Measurements from ENCODE around the gene C5. TPM values are rescaled to one million over a fixed set of nuclear protein-coding genes. Genes with fewer than 3 reads are reported as not detected.

C5 gene
- total RNA-seq, 2 experiments from 2014 or later, result 3.8 to 7.9 TPM

DNA sequence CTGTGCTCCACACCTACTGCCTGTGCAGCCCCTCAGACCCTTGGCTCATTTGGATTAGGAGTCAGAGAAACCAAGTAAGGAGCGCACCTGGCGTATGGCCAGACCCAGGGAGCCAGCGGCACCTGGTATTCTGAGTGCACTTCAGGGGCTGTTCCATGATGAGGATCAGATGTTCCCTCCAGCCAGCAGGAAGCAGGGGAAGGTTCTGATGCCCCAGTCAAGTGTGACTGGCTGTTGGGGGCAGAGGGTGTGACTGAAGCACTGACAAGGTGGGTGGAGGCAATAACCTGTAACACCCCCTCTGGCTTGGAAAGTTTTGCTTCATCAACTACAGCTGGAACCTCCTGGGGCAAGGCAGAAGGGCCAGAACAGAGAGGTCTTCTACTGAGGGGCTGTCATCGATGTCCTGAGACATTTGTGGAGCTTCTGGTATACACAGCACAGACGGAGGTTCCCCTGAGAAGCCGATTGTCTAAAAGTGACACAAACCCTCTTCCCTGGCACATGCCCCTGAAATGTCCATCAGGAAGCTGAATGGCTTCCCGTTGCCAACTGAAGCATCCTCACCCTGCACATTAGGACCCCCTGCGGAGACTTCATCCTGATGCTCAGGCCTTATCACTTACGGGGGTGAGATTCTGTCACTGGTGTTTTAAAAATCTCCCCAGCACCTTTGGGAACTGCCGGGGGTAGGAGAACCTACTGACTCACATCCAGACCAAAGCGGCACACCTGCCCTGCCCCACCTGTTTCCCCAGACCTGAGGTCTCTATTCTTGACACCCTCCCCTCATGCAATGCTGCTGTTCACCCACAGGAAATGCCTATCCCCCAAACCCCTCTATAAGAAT, 144.5 kb downstream of the C5 start:
- TF ChIP-seq EZH2phosphoT487 (IDR thresholded peaks at IDR 0.05; ENCODE audit: borderline replicate concordance, low read depth, low read length), result no peak
- no peak for TF ChIP-seq CTCF (conservative IDR thresholded peaks at IDR 0.05; ENCODE audit: low read length)
- BruUV-seq (replicated peaks), result no TSS peak
- Histone ChIP-seq H3K9me2 (ENCODE audit: insufficient read depth, low read length) (no peaks in the 10 kb centered on the region), H3K4me3 (ENCODE audit: low read depth, low read length, poor library complexity, severe bottlenecking) (peak overlapping the region; percentile 21), H2AFZ (ENCODE audit: low read length) (peak overlapping the region; percentile 28; the same call in 1 of the 2 replicates), H3K4me2 (ENCODE audit: low read length) (peak overlapping the region; percentile 66), H3K9me3 (ENCODE audit: low read length) (no peaks in the 10 kb centered on the region), H3K36me3 (ENCODE audit: insufficient read depth, low read length) (peaks cover 29% of the 10 kb centered on the region), H3K4me1 (ENCODE audit: insufficient read depth, low read length, poor library complexity, severe bottlenecking) (peaks cover 63% of the 10 kb centered on the region), H3K27ac (ENCODE audit: low read depth, low read length, poor library complexity, severe bottlenecking) (peak overlapping the region; percentile 97), H4K20me1 (ENCODE audit: insufficient read depth, low read length) (no peaks in the 10 kb centered on the region), H3K79me2 (ENCODE audit: insufficient read depth, low read depth, low read length) (no peaks in the 10 kb centered on the region)
- intact Hi-C loops (cut with micrococcal nuclease; ENCODE audit: unreplicated experiment), result no loop called here
- ChIA-PET CTCF (ENCODE audit: unreplicated experiment) (interaction anchor here (0.5 to 1.8 kb wide), 2 partner anchors 12 to 15 kb away, joined by 5 to 9 read pairs; no protein-coding TSS in a partner anchor), POLR2A (interaction anchor here (1.0 to 7.0 kb wide), 7 partner anchors 15 to 29 kb away, joined by 4 to 100 read pairs (median 17); partner anchors contain the start of gene TRAF1)
- peak; percentile 83 for DNase-seq (ENCODE audit: low spot score)

DNA sequence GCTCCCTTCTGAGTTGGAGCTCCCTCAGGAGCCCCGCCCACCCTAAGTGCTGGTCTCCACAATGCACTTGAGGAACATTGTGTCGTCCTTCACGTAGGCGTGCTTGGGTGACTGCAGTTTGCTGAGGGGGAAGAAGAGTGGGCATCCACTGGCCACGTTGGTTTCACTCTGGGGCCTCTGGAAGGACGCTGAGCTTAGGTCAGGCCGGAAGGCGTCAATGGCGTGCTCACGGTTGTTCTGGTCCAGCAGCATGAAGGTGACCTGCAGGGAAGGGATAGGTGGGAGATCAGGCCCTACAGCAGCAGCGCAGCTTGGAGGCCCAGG, 145.1 kb downstream of the C5 start:
- no peak for DNase-seq (ENCODE audit: low spot score)
- ChIA-PET CTCF (ENCODE audit: unreplicated experiment) (interaction anchor here (0.5 to 1.6 kb wide), 2 partner anchors 15 to 20 kb away, joined by 7 to 9 read pairs; no protein-coding TSS in a partner anchor), POLR2A (interaction anchor here (1.3 to 7.0 kb wide), 8 partner anchors 9 to 29 kb away, joined by 3 to 100 read pairs (median 14); partner anchors contain the start of genes PHF19 and TRAF1)
- peaks cover 69% of the 10 kb centered on the region for H3K4me1 ChIP-seq (ENCODE audit: insufficient read depth, low read length, poor library complexity, severe bottlenecking)
- peak overlapping the region; percentile 21 for H3K4me3 ChIP-seq (ENCODE audit: low read depth, low read length, poor library complexity, severe bottlenecking)
- H4K20me1 ChIP-seq (ENCODE audit: insufficient read depth, low read length), result no peaks in the 10 kb centered on the region
- no peaks in the 10 kb centered on the region; the same call in 1 of the 2 replicates for H3K79me2 ChIP-seq (ENCODE audit: insufficient read depth, low read depth, low read length)
- H3K4me2 ChIP-seq (ENCODE audit: low read length), result peak overlapping the region; percentile 66
- no peak for TF ChIP-seq EZH2phosphoT487 (IDR thresholded peaks at IDR 0.05; ENCODE audit: borderline replicate concordance, low read depth, low read length)
- no peak for TF ChIP-seq CTCF (conservative IDR thresholded peaks at IDR 0.05; ENCODE audit: low read length)
- H3K36me3 ChIP-seq (ENCODE audit: insufficient read depth, low read length), result peaks cover 23% of the 10 kb centered on the region
- H3K9me3 ChIP-seq (ENCODE audit: low read length), result no peaks in the 10 kb centered on the region
- no TSS peak for BruUV-seq (replicated peaks)
- no peak overlapping the region for H2AFZ ChIP-seq (ENCODE audit: low read length)
- intact Hi-C loops (cut with micrococcal nuclease; ENCODE audit: unreplicated experiment), result no loop called here
- no peaks in the 10 kb centered on the region for H3K9me2 ChIP-seq (ENCODE audit: insufficient read depth, low read length)
- H3K27ac ChIP-seq (ENCODE audit: low read depth, low read length, poor library complexity, severe bottlenecking), result peak overlapping the region; percentile 97
